Skin of body (tissue), 2 donors: Measurements from ENCODE around the gene TRPM5. TPM values are rescaled to one million over a fixed set of nuclear protein-coding genes. Genes with fewer than 3 reads are reported as not detected.

Source experiments
- DNase-seq: peaks from one replicate; lab custom pipeline; 2025; lab: John Stamatoyannopoulos, UW
- total RNA-seq: library from RNA; depleted of rRNA; stranded (reverse); fragments of >200 nt; gene quantifications from one replicate; pipeline ENCODE4 v1.2.3, GENCODE V29; 2014

TRPM5 gene
- total RNA-seq, 1 donor from 2014 or later = under 0.01 TPM

DNA sequence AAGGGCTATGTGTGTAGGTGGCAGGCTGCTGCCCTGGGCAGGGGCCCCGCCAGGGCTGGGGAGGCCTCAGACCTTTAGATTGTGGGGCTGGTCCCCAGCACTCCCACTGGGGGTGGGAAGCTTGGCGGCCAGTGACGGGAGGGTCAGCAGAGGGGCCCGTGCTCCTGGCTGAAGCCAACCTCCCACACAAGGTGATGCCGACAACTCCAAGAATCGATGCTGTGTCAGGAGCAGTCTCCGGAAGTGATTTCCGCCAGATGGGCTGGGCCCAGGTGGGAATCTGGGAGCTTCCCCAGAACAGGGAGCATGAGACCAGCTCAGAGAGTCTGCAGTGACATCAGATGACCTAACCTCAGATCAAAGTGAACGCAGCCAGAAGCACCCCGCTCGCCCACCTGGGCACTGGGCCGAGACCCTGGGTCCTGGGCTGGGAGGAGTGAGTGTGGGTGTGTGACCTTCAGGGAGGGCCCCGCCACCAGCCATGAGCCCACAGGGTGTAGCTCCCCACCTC lies 7.7 kb downstream of the TRPM5 start:
- DNase-seq = no peak

DNA sequence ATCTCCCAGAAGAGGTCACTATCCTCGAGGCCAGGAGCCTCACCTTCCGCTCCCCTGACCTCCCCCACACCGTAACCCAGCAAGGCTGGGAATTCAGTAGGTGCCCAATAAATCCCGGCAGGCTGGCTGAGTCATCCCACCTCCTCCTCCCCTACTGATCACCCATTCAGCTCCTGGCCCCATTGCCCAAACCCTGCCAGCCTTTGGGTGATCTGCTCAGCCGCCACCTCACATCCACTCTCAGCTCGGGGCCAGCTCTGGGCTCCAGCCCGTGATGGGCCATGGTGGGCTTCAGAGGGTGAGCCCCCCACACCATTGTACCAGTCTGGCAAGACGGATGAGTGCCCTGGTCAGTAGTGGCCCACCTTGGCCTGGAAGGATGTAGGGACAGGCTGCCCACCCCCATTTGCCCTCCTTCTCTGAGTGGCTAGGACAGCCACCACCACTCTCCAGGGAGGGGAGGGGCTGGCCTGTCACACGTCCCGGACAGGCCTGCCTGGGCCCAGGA lies 8.2 kb downstream of the TRPM5 start:
- no peak for DNase-seq

DNA sequence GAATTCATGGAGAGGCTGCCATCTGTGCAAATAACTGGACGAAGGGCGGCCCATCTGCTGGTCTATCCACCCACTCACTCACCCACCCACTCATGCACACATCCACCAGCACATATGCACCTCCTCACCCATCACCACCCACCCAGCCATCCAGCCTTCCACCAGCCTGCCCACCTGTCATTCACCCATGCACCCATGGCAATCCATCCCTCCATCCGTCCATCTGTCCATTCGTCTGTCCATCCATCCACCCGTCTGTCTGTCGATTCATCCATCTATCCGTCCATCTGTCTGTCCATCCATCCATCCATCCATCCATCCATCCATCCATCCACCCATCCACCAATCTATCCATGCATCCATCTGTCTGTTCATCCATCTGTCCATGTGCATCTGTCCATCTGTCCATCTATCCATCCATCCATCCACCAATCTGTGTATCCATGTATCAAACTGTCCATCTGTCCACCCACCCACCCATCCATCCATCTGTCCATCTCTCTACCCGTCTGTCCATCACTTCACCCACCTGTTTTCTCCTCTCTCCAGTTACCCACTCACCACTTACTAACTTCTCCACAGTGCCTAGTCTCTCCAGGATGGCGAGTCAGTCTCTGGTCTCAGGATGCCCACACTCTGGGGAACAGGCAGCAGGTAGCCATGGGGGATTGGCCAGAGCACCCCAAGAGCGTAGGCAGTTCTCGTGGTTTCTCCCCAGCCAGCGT lies 8.9 kb downstream of the TRPM5 start:
- no peak for DNase-seq

DNA sequence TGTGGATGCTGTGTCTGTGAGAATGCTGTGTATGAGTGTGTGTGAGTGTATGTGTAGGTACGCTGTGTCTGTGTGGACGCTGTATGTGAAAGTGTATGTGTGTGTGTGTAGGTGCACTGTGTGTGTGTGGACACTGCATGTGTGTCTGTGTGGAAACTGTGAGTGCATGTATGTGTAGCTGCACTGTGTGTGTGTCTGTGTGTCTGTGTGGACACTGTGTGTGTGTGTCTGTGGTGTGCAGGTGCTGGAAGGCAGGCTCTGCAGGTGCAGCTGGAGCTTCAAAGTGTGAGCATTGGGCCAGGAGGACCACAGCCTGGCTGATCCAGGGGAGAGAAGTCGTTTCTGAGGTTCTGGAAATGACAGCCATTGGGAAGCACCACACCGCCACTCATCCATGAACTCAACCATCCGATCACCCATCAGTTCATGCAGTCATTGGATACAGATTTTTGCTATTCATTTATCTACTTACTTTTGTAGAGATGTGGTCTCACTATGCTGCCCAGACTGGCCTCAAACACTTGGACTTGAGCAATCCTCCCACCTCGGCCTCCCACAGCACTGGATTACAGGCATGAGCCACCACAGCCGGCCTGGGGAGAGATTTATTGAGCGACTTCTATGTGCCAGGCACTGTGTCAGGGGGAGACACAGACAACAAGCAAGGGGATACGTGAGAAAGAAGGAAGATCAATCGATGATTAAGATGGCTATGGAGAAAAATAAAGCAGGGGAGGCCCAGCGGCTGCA lies 9.6 kb downstream of the TRPM5 start:
- DNase-seq = no peak

DNA sequence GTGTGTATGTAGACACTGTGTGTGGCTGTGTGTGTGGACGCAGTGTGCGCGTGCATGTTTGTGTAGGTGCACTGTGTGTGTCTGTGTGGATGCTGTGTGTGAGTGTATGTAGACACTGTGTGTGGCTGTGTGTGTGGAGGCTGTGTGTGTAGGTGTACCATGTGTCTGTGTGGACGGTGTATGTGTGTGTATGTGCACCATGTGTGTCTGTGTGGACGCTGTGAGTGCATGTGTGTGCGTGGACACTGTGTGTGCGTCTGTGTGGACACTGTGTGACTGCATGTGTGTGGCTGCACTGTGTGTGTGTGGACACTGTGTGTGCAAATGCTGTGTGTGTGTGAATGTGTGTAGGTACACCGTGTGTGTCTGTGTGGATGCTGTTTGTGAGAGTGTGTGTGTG lies 10.3 kb downstream of the TRPM5 start:
- no peak for DNase-seq

DNA sequence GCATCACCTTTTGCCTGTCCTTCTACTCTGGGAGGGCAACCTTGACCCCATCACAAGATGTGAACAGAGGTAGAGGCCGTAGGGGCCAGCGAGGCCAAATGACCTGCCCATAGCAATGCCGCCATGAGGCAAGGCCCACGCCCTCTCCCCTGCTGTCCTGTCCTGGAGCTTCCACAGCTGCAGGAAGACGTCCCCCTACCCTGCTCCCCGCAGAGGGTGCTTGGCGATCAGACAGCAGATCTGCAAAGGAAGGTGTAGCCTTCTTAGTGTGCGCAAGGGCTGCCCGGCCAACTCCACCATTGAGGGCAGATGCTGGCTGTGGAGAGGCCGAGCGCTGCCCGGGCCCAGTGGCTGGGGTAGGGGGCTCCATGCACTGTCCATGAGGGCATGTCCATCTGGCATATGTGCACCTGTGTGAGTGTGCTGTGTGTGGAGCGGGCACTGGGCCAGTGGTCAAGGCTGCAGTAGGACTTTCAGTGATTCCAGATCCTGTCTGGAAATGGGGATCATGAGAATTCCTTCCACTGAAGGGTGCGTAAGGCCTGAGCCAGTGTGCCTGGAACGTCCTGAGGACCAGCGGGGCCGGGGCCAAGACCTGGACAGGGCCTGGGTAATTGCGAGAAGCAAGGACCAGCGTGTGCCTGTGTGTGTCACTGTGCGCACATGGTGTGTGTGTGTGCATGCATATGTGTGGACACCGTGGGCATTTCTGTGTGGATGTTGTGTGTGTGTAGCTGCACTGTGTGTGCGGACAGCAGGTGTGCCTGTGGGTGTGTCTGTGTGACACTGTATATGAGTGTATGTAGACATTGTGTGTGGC lies 11.0 kb downstream of the TRPM5 start:
- DNase-seq = no peak

DNA sequence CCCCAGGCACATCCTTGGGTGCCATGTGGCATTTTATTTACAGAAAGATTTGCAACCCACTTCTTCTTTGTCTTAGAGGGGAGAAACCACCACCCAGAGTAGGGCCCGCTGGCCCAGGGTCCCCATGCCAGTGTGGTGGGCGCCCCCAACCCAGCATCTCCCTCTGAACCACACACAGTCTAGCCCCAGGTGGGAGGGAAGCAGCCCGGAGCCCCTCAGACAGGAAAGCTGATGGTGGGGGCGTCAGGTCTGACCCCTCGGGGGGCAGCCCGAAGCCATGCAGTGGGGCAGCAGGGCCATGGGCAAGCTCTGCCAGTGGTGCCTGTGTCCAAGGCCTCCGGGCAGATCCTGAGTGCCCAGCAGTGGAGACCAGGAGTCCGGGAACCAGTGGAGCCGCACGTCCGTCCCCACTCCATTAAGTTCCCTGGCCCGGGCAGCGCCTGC lies 11.7 kb downstream of the TRPM5 start:
- DNase-seq = no peak

DNA sequence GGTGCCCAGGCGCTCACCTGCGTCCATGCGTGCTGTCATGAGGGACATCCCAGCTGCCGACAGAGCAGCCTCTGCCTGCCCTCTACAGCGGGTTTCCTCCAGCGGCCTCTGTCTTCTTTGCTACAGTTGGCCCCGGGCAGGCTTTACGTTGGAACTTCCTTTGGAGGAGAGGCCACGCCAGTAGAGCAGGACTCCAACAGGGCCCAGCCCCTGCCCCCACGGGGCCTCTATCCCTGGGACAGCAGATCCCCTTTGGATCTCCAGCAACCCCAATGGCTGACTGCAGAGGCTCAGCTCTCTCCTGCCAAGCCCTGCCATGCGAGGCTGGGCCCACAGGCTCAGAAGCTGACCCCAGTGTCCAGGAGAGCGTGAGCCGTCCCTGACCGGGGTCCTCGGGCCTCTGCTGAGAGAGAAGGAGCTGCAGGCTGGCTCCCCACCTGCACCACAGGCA lies 12.1 kb downstream of the TRPM5 start:
- no peak for DNase-seq

DNA sequence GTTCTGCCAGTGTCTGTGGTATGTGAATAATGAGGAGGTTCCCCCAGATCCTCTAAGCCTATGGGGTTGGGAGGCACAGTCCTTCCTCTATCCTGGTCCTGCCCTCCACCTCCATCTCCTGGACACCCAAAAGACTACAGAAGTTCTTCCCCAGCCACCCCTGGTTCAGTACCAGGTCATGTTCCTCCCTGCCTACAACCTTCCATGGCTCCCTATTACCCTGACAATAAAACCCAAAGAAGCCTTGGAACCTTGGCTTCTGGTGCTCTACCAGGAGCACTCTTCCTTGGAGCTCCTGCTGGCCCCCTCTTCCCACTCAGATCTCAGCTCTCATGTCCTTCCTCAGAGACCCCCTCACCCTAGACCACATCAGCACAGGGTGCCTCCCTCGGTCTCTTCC lies 12.9 kb downstream of the TRPM5 start:
- no peak for DNase-seq

DNA sequence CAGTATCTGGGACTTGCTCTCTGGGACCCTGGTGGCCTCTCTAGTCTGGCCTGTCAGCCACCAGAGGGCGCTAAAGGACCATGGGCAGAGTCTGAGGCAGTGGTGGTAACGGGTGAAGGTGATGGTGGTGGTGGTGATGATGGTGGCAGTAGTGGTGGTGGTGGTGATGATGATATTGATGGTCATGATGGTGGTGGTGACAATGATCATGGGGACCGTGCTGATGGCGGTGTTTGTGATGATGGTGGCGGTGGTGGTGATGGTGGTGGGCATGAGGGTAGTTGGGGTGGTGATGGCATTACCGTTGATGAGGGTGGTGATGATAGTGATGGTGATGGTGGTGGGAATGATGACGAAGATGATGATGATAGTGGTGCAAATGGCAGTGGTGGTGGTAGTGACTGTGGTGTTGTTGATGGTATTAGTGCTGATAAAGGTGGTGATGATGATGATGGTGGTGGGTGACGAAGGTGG lies 16.0 kb downstream of the TRPM5 start:
- no peak for DNase-seq

DNA sequence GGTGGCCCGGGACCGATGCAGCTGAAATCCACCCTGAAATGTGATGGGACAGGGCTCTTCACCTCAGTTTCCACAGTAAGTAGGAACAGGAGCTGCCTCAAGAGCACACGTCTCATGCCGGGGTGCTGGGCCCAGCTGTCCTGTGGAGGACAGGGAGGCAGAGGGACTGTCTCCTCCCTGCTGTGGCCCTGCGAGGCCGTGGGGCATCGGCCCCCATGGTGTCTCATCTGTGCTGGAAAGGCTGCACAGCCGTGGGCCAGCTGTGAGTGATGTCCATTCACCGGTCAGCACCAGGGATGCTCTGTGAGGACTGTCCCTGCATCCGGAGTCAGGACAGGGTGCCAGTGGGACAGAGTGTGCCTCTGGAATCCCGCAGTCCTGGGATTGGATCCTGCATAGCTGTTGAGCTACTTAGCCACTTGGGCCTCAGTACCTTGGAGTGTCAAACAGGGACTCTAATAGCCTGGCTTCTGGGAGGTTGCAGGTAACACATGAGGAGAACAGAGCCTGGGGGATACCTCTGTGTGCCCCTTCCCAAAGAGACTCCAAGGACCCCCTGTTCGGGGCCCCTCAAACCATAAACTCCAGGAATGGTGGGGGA lies 16.5 kb downstream of the TRPM5 start:
- DNase-seq = no peak

DNA sequence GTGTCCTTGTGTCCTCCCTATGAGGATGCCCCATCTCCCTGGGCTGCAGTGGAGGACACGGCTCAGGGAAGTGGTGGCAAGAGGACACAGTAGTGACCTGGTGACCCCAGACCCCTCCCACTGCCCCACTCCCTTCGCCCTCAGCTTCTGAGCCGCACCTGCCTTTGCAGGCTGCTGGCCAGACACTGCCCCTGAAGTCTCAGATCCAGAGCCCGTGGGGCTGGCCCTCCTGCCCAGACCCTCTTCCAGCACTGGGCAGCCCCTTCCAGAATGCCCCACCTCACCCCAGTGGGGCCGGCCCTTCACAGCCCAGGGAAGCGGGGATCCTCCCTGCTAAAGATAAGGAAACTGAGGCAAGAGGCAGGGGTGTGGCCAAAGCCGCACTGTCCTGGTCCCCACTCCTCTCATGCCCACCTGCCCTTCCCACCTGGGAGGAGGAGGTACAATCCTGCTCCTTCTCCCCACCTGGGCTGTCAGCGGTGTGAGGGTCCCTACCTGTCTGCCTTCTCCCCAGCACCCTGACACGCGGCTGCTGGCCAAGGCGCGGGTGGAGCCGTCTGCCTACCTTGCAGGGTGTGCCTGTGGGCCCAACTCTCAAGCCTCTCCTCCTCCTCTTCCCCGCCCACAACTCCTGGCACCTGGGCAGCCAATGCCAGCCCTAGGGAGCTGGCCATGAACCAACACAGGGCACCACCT lies 17.3 kb downstream of the TRPM5 start:
- no peak for DNase-seq

DNA sequence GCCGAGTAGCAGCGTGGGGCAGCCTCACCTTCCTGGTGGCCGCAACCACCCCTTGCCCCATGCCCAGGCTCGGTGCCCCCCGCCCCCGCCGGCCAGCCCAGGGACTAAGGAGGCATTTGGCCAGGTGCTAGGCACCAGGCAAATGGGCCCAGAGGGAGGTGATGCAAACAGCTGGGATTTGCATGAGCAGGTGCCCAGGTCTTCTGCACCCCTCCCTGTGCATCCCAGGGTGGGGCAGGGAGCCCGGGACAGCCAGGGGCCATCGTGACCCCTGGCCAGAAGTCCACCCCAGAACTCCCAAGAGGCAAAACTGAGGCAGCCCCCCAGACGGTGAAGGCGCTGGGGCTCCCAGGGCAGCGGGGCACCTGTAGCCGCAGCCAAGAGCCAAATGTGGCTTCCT lies 18.1 kb downstream of the TRPM5 start:
- DNase-seq = no peak

DNA sequence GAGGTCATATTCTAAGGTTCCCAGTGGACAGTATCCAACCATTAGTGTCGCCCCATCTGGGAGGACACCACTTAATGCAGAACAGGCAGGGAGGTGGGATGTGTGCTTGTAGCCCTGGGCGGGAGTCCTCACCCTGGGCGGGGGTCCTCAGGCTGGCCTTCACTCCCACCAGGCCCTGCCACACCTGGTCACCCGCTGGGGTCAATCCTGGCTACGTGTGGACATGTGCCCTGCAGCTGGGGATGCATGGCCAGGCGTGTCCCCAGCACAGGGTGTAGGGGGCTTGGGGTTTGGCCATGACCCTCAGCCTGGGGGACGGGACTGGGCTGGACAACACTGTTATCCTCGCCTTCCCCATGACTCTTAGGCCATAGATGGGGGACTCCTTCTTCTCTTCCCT lies 18.8 kb downstream of the TRPM5 start:
- no peak for DNase-seq

DNA sequence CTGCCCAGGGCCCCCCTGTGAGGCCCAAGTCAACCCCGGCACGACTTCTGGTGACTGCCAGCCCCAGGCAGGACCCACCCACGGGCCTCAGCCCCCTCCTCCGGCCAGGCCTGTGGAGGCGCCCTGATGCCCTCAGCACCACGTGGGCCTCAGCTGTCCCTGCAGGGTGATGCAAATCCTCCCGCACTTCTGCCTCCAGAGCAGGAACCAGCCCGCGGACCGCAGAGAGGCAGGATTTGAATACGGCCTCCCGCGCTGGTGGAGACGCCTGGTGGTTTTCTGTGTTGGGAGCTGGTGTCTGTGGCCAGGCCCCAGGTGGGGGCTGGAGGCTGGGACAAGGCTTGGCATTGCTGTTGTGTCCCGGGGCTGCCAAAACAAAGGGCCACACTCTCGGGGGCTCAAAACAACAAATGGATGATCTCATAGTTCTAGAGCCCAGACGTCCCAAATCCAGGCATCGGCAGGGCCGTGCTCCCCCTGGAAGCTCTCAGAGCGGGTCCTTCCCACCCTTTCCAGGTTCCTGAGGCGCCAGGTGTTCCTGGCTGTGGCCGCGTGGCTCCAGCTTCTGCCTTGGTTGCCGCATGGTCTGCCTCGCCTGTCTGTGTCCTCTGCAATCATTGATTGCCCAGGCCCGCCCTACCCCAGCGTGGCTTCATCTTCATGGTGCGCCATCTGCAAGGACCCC lies 19.4 kb downstream of the TRPM5 start:
- no peak for DNase-seq

DNA sequence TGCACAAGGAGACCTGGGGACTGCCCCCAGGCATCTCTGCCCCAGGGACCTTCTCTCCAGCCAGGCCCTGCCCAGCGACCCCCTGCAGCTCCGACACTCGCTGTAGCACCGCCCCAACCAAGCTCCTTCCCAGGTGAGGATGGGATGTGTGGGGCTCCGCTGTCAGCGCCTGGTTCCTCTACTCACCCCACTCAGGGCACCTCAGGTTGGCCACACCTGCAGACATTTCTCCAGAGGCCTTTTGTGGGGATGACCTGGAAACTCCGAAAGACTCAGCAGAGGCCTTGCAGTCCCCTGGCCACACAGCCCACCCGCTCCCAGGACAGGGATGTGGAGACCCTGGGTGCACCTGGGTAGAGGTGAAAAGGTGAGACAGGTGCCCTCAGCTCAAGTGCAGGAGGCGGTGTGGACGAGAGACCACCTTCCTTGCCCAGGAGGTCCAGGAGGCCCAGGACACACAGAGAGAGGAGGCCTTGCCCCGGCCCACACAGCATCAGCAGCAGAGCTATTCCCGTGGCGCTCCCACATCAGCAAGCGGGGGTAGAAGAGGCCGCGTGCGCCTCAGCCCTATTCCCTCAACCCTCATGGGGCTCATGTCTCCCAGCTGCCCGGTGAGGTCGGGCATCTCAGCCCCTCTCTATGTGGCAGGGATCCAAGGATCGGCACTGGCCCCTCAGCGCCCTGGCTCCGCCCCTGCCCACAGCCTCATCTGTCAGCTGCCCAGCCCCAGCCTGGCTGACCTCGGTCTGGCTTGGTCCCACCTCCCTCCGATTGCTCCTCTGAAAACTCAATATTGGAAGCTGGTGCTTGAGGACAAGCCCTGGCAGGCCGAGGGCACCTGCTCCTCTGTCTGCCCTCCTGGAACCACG lies 20.9 kb downstream of the TRPM5 start:
- no peak for DNase-seq

DNA sequence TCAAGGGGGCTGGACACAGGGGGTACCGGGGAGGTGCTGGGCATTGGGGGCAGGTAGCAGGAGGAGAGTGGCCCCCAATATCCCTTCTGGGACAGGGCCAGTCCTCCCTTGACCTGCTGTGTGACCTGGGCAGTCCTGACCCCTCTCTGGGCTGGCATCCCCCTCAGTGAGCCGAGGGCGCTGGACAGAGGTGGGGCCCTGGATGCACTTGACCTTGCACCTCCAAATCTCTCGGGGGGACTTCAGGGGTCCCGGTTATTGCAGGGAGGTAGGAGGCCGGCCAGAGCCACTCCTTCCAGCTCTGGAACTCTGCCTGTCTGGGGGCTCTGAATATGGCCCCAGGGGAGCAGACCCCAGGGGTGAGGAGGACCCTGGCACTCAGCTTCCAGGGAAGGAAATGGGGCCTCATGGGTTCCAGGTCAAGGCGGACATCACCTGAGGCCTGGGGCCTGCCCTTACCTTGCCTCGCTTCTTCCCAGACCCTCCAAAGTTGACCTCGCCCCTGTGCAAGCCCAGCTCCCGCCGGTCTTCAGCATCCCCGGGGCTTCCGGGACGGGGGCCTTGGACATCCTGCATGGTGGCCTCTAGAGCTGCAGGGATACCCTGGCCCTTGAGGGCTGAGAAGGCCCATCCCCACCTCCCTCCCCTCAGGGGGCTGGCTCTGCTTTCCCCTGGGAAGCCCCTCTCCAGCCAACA lies 21.7 kb downstream of the TRPM5 start:
- DNase-seq = no peak

DNA sequence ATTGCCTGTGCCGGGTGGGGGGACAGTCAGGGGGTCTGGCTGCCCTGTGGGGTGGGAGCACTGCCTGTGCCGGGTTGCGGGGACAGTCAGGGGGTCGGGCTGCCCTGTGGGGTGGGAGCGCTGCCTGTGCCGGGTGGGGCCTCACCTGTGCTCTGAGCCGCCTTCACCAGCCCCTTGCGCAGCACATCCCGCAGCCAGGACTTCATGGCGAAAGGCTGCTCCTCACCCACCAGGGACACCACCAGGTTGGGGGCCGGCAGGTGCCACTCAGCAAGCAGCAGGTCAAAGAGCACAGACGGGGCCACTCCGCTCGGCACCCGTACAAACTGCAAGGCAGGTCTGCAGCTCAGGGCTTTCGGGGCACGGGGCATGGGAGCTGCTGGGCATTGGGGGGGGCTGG lies 22.3 kb downstream of the TRPM5 start:
- DNase-seq = no peak
